GM12875 (cell line): ENCODE data around the gene SERAC1.

Source experiments
- H3K4me3 ChIP-seq: one replicate; pipeline ENCODE4 v1.5.1; 2011; ENCODE audit warnings: low read depth, low read length, control low read depth
- TF ChIP-seq, protein P1 (sequence below): IDR thresholded peaks from 2 replicates; pipeline ENCODE4 v1.5.1; 2011; ENCODE audit warnings: low read depth, mild to moderate bottlenecking, control low read depth, inconsistent platforms, low read length, moderate library complexity, borderline replicate concordance; ENCODE audit not compliant: insufficient read depth

Gene SERAC1

DNA sequence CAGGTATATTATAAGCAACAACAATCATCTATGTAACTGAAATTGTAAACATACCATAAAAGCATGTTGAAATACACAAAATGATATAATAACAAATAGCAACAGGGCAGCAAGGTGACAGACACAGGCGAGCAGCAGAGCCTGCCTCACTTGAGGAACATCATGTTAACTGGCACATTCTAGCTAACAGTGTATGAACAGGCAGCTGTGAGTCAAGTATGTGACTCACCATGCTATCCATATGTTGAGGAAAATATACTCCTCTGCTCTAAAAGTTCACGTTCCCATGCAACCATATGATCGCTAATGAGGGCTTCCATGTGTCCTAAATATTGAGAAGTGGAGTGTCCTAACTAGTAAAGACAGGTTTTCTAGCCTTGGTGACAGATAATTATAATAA lies 18.4 kb downstream of the SERAC1 start:
- TF ChIP-seq, protein P1, sequence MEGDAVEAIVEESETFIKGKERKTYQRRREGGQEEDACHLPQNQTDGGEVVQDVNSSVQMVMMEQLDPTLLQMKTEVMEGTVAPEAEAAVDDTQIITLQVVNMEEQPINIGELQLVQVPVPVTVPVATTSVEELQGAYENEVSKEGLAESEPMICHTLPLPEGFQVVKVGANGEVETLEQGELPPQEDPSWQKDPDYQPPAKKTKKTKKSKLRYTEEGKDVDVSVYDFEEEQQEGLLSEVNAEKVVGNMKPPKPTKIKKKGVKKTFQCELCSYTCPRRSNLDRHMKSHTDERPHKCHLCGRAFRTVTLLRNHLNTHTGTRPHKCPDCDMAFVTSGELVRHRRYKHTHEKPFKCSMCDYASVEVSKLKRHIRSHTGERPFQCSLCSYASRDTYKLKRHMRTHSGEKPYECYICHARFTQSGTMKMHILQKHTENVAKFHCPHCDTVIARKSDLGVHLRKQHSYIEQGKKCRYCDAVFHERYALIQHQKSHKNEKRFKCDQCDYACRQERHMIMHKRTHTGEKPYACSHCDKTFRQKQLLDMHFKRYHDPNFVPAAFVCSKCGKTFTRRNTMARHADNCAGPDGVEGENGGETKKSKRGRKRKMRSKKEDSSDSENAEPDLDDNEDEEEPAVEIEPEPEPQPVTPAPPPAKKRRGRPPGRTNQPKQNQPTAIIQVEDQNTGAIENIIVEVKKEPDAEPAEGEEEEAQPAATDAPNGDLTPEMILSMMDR: no peak
- no peak overlapping the region for H3K4me3 ChIP-seq

DNA sequence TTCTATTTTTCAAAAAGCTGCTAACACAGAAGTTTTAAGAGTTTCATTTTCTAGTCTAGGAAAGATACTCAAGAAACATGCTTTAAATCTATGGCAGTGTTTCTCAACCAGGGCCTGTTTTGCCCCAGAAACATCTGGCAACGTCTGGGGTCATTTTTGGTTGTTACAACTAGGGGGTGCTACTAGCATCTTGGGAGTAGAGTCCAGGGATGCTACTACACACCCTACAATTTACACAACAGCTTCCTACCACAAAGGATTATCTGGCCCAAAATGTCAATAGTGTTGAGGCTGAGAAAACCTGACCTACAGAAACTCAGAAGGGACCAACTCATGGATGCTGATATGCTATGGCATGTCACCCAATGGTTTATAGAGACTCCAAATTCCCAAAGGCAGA lies 24.4 kb downstream of the SERAC1 start:
- TF ChIP-seq, protein P1: peak; percentile 32; the same call in 1 of the 2 replicates
- no peak overlapping the region for H3K4me3 ChIP-seq

DNA sequence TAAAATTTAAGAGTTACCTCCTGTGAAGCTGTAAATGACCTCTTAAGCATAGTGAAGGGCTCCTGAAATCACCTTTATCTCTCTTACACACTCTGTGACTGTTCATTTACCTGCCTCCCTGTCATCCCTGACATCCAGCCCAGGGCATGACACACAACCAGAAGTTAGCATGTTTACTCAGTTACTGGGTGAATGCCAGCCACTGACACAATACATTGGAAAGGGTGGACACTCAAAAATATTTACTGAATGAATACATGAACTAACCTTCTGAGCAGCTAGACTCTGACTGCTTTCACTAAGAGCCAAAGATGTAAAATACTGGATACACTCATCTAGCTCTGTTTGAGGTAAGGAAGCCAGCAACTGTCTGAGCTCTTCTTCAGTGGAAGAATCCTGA lies 25.3 kb downstream of the SERAC1 start:
- H3K4me3 ChIP-seq: no peak overlapping the region
- TF ChIP-seq, protein P1: no peak

DNA sequence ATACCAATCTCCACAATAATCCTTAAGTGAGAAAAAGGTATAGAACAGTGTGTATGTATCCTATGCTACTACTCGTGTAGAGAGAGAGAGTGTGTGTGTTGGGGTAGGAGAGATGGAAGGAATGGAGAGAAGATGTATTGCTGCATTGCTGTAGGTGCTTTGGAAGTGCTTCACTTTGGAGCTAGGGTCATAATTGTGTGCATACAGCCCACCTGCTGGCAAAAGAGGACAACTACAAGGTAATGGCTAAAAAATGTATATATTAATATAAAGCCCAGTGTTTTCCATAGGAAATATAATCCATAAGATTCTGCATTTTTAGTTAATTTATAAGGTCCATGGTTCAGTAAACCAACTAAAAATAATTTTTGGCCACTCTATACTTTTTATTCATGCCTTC lies 36.1 kb downstream of the SERAC1 start:
- H3K4me3 ChIP-seq: no peak overlapping the region
- TF ChIP-seq, protein P1: peak; percentile 35; the same call in 1 of the 2 replicates

DNA sequence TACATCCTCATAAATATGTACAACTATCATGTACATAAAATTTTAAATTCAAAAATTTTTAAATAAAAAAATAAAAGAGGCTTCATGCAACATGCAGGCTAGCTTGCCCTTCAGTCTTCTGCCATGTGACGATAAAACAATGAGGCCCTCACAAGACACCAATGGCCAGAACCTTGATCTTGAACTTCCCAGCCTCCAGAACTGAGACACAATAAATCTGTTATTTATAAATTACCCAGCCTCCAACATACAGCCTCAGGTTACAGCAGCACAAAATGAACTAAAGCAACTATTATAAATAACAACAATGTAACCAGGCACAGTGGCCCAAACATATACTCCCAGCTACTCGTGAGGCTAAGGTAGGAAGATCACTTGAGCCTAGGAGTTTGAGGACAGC lies 42.8 kb downstream of the SERAC1 start:
- H3K4me3 ChIP-seq: no peak overlapping the region
- TF ChIP-seq, protein P1: no peak

DNA sequence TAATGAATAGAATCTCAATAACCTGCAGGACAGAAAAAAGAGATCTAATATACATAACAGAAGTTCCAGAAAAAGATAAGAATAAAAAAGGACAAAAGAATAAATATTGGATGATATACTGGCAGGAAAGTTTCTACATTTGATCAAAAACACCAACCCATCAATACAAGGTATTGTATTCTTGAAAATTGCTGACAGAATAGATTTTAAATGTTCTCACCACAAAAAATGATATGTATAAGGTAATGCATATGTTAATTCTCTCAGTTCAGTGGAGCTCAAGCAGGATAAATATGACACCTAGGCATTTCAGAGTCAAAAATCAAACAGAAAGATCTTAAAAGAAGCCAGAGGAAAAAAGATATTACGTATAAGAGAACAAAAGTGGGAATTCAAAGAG lies 43.8 kb downstream of the SERAC1 start:
- TF ChIP-seq, protein P1: no peak
- no peak overlapping the region for H3K4me3 ChIP-seq

DNA sequence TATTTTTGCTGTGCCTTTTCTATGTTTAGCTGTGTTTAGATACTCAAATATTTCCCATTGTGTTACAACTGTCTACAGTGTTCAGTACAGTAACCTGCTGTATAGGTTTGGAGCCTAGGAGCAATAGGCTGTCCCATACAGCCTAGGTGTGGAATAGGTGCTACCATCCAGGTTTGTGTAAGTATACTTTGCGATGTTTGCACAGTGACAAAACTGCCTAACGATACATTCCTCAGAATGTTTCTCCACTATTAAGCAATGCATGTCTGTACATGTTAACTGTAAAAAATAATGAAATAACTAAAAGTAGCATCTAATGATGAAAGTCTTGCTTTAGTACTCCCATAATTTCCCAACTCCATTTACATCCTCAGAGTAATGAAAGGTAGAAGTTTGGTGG lies 46.0 kb downstream of the SERAC1 start:
- TF ChIP-seq, protein P1: no peak
- H3K4me3 ChIP-seq: no peak overlapping the region
